SK-N-SH treated with all-trans-retinoic acid at 6 μM for 48 hours (cell line): Measurements from ENCODE around the gene ABR.
"Not testable (repeated sequence)": the region's sequence is repeated elsewhere in the genome, so short reads cannot be mapped to it uniquely, and the experiment has no call there.

ENCODE experiments used
- ATAC-seq: fragments of 200-7000 bp; cut with Tn5 transposase; 3 replicates; pipeline ENCODE4 v1.9.1; 2020; ENCODE audit warnings: mild to moderate bottlenecking, moderate library complexity
- ARNTL ChIP-seq: fragments of 450-650 bp; formaldehyde crosslinking; IDR thresholded peaks from 2 replicates; pipeline ENCODE4 v1.5.0; 2020; ENCODE audit warnings: low read depth, mild to moderate bottlenecking, moderate library complexity, borderline replicate concordance
- BACH2 ChIP-seq: fragments of 250-450 bp; sonication (Bioruptor Pico); IDR thresholded peaks from 2 replicates; pipeline ENCODE4 v1.9.0; 2021; ENCODE audit warnings: mild to moderate bottlenecking, borderline replicate concordance
- CSDC2 ChIP-seq: fragments of 250-450 bp; sonication (Bioruptor Pico); IDR thresholded peaks from 2 replicates; pipeline ENCODE4 v1.5.0; 2020; ENCODE audit warnings: mild to moderate bottlenecking, moderate library complexity
- ESRRG ChIP-seq: fragments of 250-450 bp; sonication (Bioruptor Pico); IDR thresholded peaks from 2 replicates; pipeline ENCODE4 v1.6.1; 2021; ENCODE audit warnings: mild to moderate bottlenecking
- GLIS3 ChIP-seq: fragments of 250-450 bp; sonication (Bioruptor Pico); IDR thresholded peaks from 2 replicates; pipeline ENCODE4 v1.5.0; 2020; ENCODE audit warnings: mild to moderate bottlenecking, moderate library complexity
- ISL1 ChIP-seq: fragments of 250-450 bp; sonication (Bioruptor Pico); IDR thresholded peaks from 2 replicates; pipeline ENCODE4 v2.1.2; 2022; ENCODE audit warnings: mild to moderate bottlenecking, moderate library complexity
- OSR1 ChIP-seq: fragments of 250-450 bp; sonication (Bioruptor Pico); IDR thresholded peaks from 2 replicates; pipeline ENCODE4 v1.8.0; 2022; ENCODE audit warnings: moderate library complexity, mild to moderate bottlenecking, inconsistent platforms
- PPARA ChIP-seq: fragments of 250-450 bp; sonication (Bioruptor Pico); IDR thresholded peaks from 2 replicates; pipeline ENCODE4 v1.5.0; 2020; ENCODE audit warnings: mild to moderate bottlenecking, borderline replicate concordance
- RARB ChIP-seq: fragments of 250-450 bp; sonication (Bioruptor Pico); IDR thresholded peaks from 2 replicates; pipeline ENCODE4 v1.8.0; 2021; ENCODE audit warnings: mild to moderate bottlenecking, moderate library complexity
- SNAI2 ChIP-seq: fragments of 250-450 bp; sonication (Bioruptor Pico); IDR thresholded peaks from 2 replicates; pipeline ENCODE4 v1.5.0; 2020; ENCODE audit warnings: mild to moderate bottlenecking, moderate library complexity
- TCF4 ChIP-seq: fragments of 250-450 bp; sonication (Bioruptor Pico); IDR thresholded peaks from 2 replicates; pipeline ENCODE4 v1.8.0; 2021; ENCODE audit warnings: mild to moderate bottlenecking, moderate library complexity, borderline replicate concordance
- TOX ChIP-seq: fragments of 250-450 bp; sonication (Bioruptor Pico); IDR thresholded peaks from 2 replicates; pipeline ENCODE4 v1.8.0; 2021; ENCODE audit warnings: mild to moderate bottlenecking, moderate library complexity, borderline replicate concordance
- ZC3H10 ChIP-seq: fragments of 250-450 bp; sonication (Bioruptor Pico); IDR thresholded peaks from 2 replicates; pipeline ENCODE4 v1.5.1; 2021; ENCODE audit warnings: mild to moderate bottlenecking, moderate library complexity
- ZFP3 ChIP-seq: fragments of 250-450 bp; sonication (Bioruptor Pico); IDR thresholded peaks from 2 replicates; pipeline ENCODE4 v1.5.0; 2020; ENCODE audit warnings: mild to moderate bottlenecking, moderate library complexity
- ZFP30 ChIP-seq: fragments of 450-650 bp; formaldehyde crosslinking; IDR thresholded peaks from 2 replicates; pipeline ENCODE4 v1.5.0; 2022; ENCODE audit warnings: mild to moderate bottlenecking, moderate library complexity
- ZNF565 ChIP-seq: fragments of 450-650 bp; formaldehyde crosslinking; conservative IDR thresholded peaks from 2 replicates; pipeline ENCODE4 v1.5.0; 2020; ENCODE audit warnings: low read depth, mild to moderate bottlenecking, moderate library complexity
- ZNF70 ChIP-seq: fragments of 450-650 bp; formaldehyde crosslinking; IDR thresholded peaks from 2 replicates; pipeline ENCODE4 v1.5.0; 2020; ENCODE audit warnings: mild to moderate bottlenecking, moderate library complexity
- ZNF8 ChIP-seq: fragments of 450-650 bp; formaldehyde crosslinking; IDR thresholded peaks from 2 replicates; pipeline ENCODE4 v1.5.0; 2020; ENCODE audit warnings: mild to moderate bottlenecking, moderate library complexity
- TF ChIP-seq, protein P1 (sequence below): fragments of 250-450 bp; sonication (Bioruptor Pico); IDR thresholded peaks from 2 replicates; pipeline ENCODE4 v1.5.0; 2020; ENCODE audit warnings: mild to moderate bottlenecking, moderate library complexity
- TF ChIP-seq, protein P2 (sequence below): fragments of 250-450 bp; sonication (Bioruptor Pico); IDR thresholded peaks from 2 replicates; pipeline ENCODE4 v1.8.0; 2020; ENCODE audit warnings: mild to moderate bottlenecking, moderate library complexity, borderline replicate concordance
- TF ChIP-seq, protein P3 (sequence below): fragments of 250-450 bp; sonication (Bioruptor Pico); IDR thresholded peaks from 2 replicates; pipeline ENCODE4 v1.5.1; 2021; ENCODE audit warnings: mild to moderate bottlenecking, moderate library complexity
- TF ChIP-seq, protein P4 (sequence below): fragments of 250-450 bp; sonication (Bioruptor Pico); IDR thresholded peaks from 2 replicates; pipeline ENCODE4 v1.5.1; 2020; ENCODE audit warnings: low read depth, mild to moderate bottlenecking, moderate library complexity

ABR gene

DNA sequence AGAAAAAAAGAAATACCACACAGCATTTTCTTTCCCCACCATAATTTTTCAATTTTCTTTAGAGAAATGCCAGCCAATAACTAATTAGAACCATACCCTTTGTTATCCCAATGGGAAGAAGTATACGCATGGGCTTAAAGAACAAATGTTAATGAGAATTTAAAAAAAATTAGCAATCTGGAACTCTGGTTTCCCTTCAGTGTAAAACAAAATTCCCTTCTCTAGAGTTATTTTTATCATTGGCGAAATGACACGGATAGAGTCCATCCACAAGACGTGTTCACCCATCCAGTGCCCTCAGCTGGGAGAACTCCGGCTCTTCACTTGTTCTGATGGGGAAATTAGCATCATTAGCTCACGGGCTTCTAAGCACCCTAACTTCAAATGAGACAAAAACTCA is 203.5 kb downstream of the ABR start:
- no peak for ATAC-seq
- no peak for TF ChIP-seq TCF4 (CRISPR knock-in tag)
- TF ChIP-seq PPARA, result no peak
- TF ChIP-seq ZFP30 (CRISPR knock-in tag), result no peak
- TF ChIP-seq BACH2 (CRISPR knock-in tag), result no peak
- no peak for TF ChIP-seq ISL1 (CRISPR knock-in tag)
- no peak for TF ChIP-seq ZNF8 (CRISPR knock-in tag)
- no peak for TF ChIP-seq ARNTL (CRISPR knock-in tag)
- TF ChIP-seq, protein P1, sequence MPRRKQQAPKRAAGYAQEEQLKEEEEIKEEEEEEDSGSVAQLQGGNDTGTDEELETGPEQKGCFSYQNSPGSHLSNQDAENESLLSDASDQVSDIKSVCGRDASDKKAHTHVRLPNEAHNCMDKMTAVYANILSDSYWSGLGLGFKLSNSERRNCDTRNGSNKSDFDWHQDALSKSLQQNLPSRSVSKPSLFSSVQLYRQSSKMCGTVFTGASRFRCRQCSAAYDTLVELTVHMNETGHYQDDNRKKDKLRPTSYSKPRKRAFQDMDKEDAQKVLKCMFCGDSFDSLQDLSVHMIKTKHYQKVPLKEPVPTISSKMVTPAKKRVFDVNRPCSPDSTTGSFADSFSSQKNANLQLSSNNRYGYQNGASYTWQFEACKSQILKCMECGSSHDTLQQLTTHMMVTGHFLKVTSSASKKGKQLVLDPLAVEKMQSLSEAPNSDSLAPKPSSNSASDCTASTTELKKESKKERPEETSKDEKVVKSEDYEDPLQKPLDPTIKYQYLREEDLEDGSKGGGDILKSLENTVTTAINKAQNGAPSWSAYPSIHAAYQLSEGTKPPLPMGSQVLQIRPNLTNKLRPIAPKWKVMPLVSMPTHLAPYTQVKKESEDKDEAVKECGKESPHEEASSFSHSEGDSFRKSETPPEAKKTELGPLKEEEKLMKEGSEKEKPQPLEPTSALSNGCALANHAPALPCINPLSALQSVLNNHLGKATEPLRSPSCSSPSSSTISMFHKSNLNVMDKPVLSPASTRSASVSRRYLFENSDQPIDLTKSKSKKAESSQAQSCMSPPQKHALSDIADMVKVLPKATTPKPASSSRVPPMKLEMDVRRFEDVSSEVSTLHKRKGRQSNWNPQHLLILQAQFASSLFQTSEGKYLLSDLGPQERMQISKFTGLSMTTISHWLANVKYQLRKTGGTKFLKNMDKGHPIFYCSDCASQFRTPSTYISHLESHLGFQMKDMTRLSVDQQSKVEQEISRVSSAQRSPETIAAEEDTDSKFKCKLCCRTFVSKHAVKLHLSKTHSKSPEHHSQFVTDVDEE (CRISPR knock-in tag), result no peak
- TF ChIP-seq ZNF565, result no peak
- no peak for TF ChIP-seq ZNF70
- TF ChIP-seq, protein P2, sequence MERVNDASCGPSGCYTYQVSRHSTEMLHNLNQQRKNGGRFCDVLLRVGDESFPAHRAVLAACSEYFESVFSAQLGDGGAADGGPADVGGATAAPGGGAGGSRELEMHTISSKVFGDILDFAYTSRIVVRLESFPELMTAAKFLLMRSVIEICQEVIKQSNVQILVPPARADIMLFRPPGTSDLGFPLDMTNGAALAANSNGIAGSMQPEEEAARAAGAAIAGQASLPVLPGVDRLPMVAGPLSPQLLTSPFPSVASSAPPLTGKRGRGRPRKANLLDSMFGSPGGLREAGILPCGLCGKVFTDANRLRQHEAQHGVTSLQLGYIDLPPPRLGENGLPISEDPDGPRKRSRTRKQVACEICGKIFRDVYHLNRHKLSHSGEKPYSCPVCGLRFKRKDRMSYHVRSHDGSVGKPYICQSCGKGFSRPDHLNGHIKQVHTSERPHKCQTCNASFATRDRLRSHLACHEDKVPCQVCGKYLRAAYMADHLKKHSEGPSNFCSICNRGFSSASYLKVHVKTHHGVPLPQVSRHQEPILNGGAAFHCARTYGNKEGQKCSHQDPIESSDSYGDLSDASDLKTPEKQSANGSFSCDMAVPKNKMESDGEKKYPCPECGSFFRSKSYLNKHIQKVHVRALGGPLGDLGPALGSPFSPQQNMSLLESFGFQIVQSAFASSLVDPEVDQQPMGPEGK (CRISPR knock-in tag), result no peak
- TF ChIP-seq, protein P3, sequence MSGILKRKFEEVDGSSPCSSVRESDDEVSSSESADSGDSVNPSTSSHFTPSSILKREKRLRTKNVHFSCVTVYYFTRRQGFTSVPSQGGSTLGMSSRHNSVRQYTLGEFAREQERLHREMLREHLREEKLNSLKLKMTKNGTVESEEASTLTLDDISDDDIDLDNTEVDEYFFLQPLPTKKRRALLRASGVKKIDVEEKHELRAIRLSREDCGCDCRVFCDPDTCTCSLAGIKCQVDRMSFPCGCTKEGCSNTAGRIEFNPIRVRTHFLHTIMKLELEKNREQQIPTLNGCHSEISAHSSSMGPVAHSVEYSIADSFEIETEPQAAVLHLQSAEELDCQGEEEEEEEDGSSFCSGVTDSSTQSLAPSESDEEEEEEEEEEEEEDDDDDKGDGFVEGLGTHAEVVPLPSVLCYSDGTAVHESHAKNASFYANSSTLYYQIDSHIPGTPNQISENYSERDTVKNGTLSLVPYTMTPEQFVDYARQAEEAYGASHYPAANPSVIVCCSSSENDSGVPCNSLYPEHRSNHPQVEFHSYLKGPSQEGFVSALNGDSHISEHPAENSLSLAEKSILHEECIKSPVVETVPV (CRISPR knock-in tag), result no peak
- no peak for TF ChIP-seq CSDC2
- TF ChIP-seq, protein P4, sequence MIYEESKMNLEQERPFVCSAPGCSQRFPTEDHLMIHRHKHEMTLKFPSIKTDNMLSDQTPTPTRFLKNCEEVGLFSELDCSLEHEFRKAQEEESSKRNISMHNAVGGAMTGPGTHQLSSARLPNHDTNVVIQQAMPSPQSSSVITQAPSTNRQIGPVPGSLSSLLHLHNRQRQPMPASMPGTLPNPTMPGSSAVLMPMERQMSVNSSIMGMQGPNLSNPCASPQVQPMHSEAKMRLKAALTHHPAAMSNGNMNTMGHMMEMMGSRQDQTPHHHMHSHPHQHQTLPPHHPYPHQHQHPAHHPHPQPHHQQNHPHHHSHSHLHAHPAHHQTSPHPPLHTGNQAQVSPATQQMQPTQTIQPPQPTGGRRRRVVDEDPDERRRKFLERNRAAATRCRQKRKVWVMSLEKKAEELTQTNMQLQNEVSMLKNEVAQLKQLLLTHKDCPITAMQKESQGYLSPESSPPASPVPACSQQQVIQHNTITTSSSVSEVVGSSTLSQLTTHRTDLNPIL (CRISPR knock-in tag), result no peak
- TF ChIP-seq GLIS3, result no peak
- no peak for TF ChIP-seq TOX
- TF ChIP-seq OSR1 (CRISPR knock-in tag), result no peak
- no peak for TF ChIP-seq RARB
- TF ChIP-seq, all 23 proteins: peak for 0

DNA sequence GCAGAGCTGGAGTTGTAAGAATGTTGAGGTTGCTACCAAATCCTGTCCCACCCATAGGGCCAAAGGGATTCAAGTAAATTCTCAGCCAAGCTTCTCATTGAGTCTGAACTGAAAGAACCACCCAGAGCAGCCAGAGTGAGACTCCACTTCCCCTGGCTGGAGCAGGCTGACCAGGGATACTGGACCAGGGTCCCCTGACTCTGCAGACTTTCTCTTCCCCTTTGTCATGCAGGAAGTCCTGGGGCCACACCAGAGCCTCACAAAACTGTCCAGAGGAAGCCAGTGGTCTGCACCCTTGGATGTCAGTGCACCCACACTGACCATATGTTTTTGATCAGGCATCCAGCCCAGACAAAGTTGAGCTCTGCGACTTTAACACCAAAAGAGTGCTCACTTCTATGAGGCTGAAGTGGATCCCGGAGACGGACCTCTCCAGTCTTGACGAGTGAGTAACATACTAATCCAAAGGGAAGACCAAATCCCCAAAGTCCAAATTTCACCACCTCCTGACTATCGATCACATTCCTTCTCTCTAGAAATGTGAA is 204.3 kb downstream of the ABR start:
- TF ChIP-seq GLIS3, result no peak
- TF ChIP-seq TOX, result no peak
- TF ChIP-seq ZNF565, result no peak
- TF ChIP-seq, protein P1 (CRISPR knock-in tag), result no peak
- TF ChIP-seq ARNTL (CRISPR knock-in tag), result no peak
- no peak for TF ChIP-seq ZFP30 (CRISPR knock-in tag)
- no peak for TF ChIP-seq TCF4 (CRISPR knock-in tag)
- TF ChIP-seq, all 23 proteins: peak for 0

DNA sequence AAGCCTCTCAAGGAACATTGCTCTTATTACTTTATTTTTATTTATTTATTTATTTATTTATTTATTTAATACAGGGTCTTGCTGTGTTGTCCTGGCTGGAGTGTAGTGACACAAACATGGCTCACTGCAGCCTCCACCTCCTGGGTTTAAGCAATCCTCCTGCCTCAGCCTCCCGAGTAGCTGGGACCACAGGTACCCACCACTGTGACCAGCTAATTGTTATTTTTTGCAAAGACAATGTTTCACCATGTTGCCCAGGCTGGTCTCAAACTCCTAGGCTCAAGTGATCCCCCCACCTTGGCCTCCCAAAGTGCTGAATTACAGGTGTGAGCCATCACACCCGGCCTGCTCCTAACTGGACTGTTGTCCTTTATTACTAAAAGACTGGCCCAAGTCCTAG is 205.0 kb downstream of the ABR start:
- not testable (repeated sequence) for ATAC-seq

More for the DNA sequence above, 204.3 kb downstream of the ABR start:
- no peak for ATAC-seq

DNA sequence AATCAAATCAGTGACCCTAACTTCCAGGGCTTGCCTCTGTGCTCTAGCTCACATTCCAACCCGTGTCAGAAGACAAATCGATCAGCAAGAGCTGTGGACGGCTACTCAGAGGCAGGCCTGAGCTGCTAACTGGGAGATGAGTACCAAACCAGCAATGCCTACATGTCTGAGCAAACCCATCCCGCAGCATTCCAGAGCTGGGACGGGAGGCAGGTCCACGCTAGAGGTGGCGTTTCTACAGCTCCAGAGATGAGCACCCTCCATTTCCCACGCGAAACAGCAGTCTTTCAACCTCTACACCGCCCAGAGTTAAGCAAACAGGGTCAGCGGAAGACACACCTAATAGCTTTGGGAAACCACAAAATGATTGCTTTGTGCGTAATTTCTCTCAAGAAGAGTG is 206.7 kb downstream of the ABR start:
- TF ChIP-seq ZC3H10 (CRISPR knock-in tag), result no peak
- no peak for TF ChIP-seq ESRRG (CRISPR knock-in tag)
- TF ChIP-seq ZNF8 (CRISPR knock-in tag), result no peak
- no peak for TF ChIP-seq SNAI2 (CRISPR knock-in tag)
- no peak for TF ChIP-seq ZFP3 (CRISPR knock-in tag)
- ATAC-seq, result no peak

DNA sequence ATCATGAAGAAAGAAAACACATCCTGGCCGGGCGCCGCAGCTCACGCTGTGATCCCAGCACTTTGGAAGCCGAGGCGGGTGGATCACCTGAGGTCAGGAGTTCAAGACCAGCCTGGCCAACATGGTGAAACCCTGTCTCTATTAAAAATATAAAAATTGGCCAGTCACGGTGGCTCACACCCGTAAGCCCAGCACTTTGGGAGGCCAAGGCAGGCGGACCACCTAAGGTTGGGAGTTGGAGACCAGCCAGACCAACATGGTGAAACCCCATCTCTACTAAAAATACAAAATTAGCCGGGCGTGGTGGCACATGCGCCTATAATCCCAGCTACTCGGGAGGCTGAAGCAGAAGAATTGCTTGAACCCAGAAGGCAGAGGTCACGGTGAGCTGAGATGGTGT is 207.9 kb downstream of the ABR start:
- ATAC-seq, result not testable (repeated sequence)
